H1 (cell line): ENCODE results near the gene ANAPC1.
"Not testable (repeated sequence)": the region's sequence is repeated elsewhere in the genome, so short reads cannot be mapped to it uniquely, and the experiment has no call there.

Source experiments
- BRCA1 ChIP-seq: IDR thresholded peaks from 2 replicates; pipeline ENCODE4 v1.6.1; 2012; ENCODE audit warnings: low read depth, low read length, improper control_type of control experiment
- EP300 ChIP-seq, 2 experiments: IDR thresholded peaks; 1 replicate in 1 of 2; 2 replicates in 1 of 2; pipeline ENCODE4 v1.6.1; 2011 to 2012; ENCODE audit warnings: low read depth in 2 of 2, low read length in 2 of 2, mild to moderate bottlenecking in 2 of 2, borderline replicate concordance in 1 of 2, inconsistent platforms in 1 of 2, moderate library complexity in 1 of 2
- EZH2 ChIP-seq: fragments of 200-600 bp; sonication (generic); IDR thresholded peaks from 2 replicates; pipeline ENCODE4 v1.7.1; 2012; ENCODE audit warnings: low read depth, mild to moderate bottlenecking, moderate library complexity, low read length, inconsistent platforms; ENCODE audit not compliant: severe bottlenecking
- FOSL1 ChIP-seq: IDR thresholded peaks from 2 replicates; pipeline ENCODE4 v1.6.1; 2011; ENCODE audit warnings: mild to moderate bottlenecking, low read depth, low read length, moderate library complexity; ENCODE audit not compliant: insufficient read depth
- JUN ChIP-seq: IDR thresholded peaks from 2 replicates; pipeline ENCODE4 v1.6.1; 2011; ENCODE audit warnings: low read depth, mild to moderate bottlenecking, improper control_type of control experiment, low read length
- POLR2A ChIP-seq, 2 experiments: IDR thresholded peaks; 1 replicate in 1 of 2; 2 replicates in 1 of 2; pipeline ENCODE4 v1.6.1; 2011; ENCODE audit warnings: low read depth in 2 of 2, low read length in 2 of 2, mild to moderate bottlenecking in 2 of 2; ENCODE audit errors: control extremely low read depth in 1 of 2
- POU5F1 ChIP-seq: IDR thresholded peaks from 2 replicates; pipeline ENCODE4 v1.6.1; 2011; ENCODE audit warnings: low read depth, mild to moderate bottlenecking, low read length, moderate library complexity
- RFX5 ChIP-seq: IDR thresholded peaks from 2 replicates; pipeline ENCODE4 v1.6.1; 2011; ENCODE audit warnings: low read depth, low read length, improper control_type of control experiment, borderline replicate concordance
- SP2 ChIP-seq: IDR thresholded peaks from 2 replicates; pipeline ENCODE4 v1.6.1; 2012; ENCODE audit warnings: mild to moderate bottlenecking, low read length, inconsistent platforms
- TF ChIP-seq, protein P1 (sequence below), 3 experiments: IDR thresholded peaks; 1 replicate in 2 of 3; 2 replicates in 1 of 3; pipeline versions ENCODE4 v1.5.1 to v1.6.1; 2011; ENCODE audit warnings: low read length in 3 of 3, mild to moderate bottlenecking in 3 of 3, inconsistent platforms in 2 of 3, low read depth in 1 of 3, moderate library complexity in 1 of 3; ENCODE audit not compliant: insufficient read depth in 1 of 3; ENCODE audit errors: control extremely low read depth in 1 of 3

DNA sequence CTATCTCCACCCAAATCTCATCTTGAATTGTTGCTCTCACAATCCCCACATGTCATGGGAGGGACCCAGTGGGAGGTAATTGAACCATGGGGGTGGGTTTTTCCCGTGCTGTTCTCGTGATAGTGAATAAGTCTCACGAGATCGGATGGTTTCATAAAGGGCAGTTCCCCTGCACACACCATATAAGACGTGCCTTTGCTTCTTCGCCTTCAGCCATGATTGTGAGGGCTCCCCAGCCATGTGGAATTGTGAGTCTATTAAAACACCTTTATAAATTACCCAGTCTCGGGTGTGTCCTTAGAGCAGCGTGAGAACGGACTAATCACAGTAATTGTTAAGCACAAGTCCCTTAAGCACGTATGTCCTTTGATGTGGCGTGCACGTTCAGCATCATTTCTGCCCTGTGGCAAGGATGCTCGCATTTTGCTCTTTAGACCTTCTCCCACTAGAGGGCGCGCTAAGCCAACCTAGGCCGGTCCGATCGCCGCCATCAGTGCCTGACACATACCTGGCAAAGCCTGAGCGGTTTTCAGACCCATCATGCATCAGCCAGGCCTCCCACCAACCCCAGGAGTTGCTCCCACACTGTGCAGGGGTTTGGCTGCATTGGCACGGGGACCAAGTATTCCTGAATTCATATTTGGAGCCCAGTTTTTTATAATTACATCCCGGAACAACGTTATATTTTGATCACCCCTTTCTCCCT lies 136.4 kb downstream of the ANAPC1 start:
- TF ChIP-seq EP300 (IDR thresholded peaks at IDR 0.05; ENCODE audit: borderline replicate concordance in 1 of 2, low read depth in 2 of 2, low read length in 2 of 2); JUN; RFX5; EZH2; BRCA1; POU5F1; FOSL1; SP2; POLR2A (IDR thresholded peaks at IDR 0.05; ENCODE audit: control extremely low read depth in 1 of 2, low read depth in 2 of 2, low read length in 2 of 2): not testable (repeated sequence)
- TF ChIP-seq, protein P1, sequence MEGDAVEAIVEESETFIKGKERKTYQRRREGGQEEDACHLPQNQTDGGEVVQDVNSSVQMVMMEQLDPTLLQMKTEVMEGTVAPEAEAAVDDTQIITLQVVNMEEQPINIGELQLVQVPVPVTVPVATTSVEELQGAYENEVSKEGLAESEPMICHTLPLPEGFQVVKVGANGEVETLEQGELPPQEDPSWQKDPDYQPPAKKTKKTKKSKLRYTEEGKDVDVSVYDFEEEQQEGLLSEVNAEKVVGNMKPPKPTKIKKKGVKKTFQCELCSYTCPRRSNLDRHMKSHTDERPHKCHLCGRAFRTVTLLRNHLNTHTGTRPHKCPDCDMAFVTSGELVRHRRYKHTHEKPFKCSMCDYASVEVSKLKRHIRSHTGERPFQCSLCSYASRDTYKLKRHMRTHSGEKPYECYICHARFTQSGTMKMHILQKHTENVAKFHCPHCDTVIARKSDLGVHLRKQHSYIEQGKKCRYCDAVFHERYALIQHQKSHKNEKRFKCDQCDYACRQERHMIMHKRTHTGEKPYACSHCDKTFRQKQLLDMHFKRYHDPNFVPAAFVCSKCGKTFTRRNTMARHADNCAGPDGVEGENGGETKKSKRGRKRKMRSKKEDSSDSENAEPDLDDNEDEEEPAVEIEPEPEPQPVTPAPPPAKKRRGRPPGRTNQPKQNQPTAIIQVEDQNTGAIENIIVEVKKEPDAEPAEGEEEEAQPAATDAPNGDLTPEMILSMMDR (IDR thresholded peaks at IDR 0.05; ENCODE audit: control extremely low read depth in 1 of 3, insufficient read depth in 1 of 3, low read depth in 1 of 3, low read length in 3 of 3), result peak; percentile 27 to 38 (median 33)
